ENCODE measurements around the gene SNX24.

- no peak for TF ChIP-seq CTCF (IDR thresholded peaks at IDR 0.05)
- TF ChIP-seq POLR2AphosphoS5 (IDR thresholded peaks at IDR 0.05): no peak
- no peak for TF ChIP-seq POLR2A (IDR thresholded peaks at IDR 0.05)
Measured at GRCh38 chr5:122936088-122936487, 90.7 kb downstream of the SNX24 start.
